ENCODE measurements around the gene CNKSR3. TPM values are rescaled to one million over a fixed set of nuclear protein-coding genes. Genes with fewer than 3 reads are reported as not detected.

The CNKSR3 gene
- total and polyA plus RNA-seq, 8 donors, result 1.2 to 40.0 (median 6.2) TPM

- Histone ChIP-seq H3K9me3 (no peaks in the 10 kb centered on the region), H3K36me3 (no peaks in the 10 kb centered on the region), H3K4me3 (no peak overlapping the region), H3K4me1 (peaks cover 0 to 12% (median 0%) of the 10 kb centered on the region in 4 donors), H3K27me3 (no peaks in the 10 kb centered on the region), H3K27ac (no peak overlapping the region)
- DNase-seq, result peak in 1 of 2 donors; percentile 63
- TF ChIP-seq CTCF (IDR thresholded peaks at IDR 0.05) (no peak), EP300 (IDR thresholded peaks at IDR 0.05) (no peak), POLR2A (IDR thresholded peaks at IDR 0.05) (no peak), POLR2AphosphoS5 (IDR thresholded peaks at IDR 0.05) (no peak)
- WGBS, 5 donors, result 54 to 76% (median 58%) methylated on average over 7 of the region's 7 CpGs
- intact Hi-C loops (cut with DNase I; ENCODE audit: low total_unique reads), result no loop called here
These were observed 44.7 kb upstream of the CNKSR3 start for GRCh38 chr6:154555073-154555677.

- Histone ChIP-seq H3K27ac (no peak overlapping the region), H3K36me3 (no peaks in the 10 kb centered on the region), H3K4me3 (no peak overlapping the region), H3K4me1 (peaks cover 0 to 12% (median 0%) of the 10 kb centered on the region in 4 donors), H3K27me3 (no peaks in the 10 kb centered on the region), H3K9me3 (no peaks in the 10 kb centered on the region)
- 75 to 93% (median 92%) methylated on average over 6 of the region's 6 CpGs for WGBS, 5 donors
- TF ChIP-seq POLR2AphosphoS5 (IDR thresholded peaks at IDR 0.05), result no peak
- no peak for TF ChIP-seq POLR2A (IDR thresholded peaks at IDR 0.05)
- no peak for TF ChIP-seq CTCF (IDR thresholded peaks at IDR 0.05)
- no peak for DNase-seq
- intact Hi-C loops (cut with DNase I; ENCODE audit: low total_unique reads), result no loop called here
These were observed 44.0 kb upstream of the CNKSR3 start for GRCh38 chr6:154554491-154554890.

- no peak overlapping the region for H3K27ac ChIP-seq
- DNase-seq, result no peak
- no peak overlapping the region for H3K4me3 ChIP-seq
- H3K36me3 ChIP-seq, result no peaks in the 10 kb centered on the region
- no peaks in the 10 kb centered on the region for H3K9me3 ChIP-seq
- peaks cover 0 to 22% (median 12%) of the 10 kb centered on the region in 4 donors for H3K4me1 ChIP-seq
- H3K27me3 ChIP-seq, result no peaks in the 10 kb centered on the region
- intact Hi-C loops (cut with DNase I; ENCODE audit: low total_unique reads), result no loop called here
- TF ChIP-seq CTCF (IDR thresholded peaks at IDR 0.05), result no peak
- TF ChIP-seq POLR2AphosphoS5 (IDR thresholded peaks at IDR 0.05), result no peak
- no peak for TF ChIP-seq POLR2A (IDR thresholded peaks at IDR 0.05)
- TF ChIP-seq EP300 (IDR thresholded peaks at IDR 0.05), result no peak
These were observed 40.3 kb upstream of the CNKSR3 start for GRCh38 chr6:154550779-154551178.

- Histone ChIP-seq H3K36me3 (no peaks in the 10 kb centered on the region), H3K27ac (no peak overlapping the region), H3K4me3 (no peak overlapping the region), H3K9me3 (no peaks in the 10 kb centered on the region), H3K4me1 (peaks cover 0 to 15% (median 9%) of the 10 kb centered on the region in 4 donors), H3K27me3 (no peaks in the 10 kb centered on the region)
- 91 to 96% (median 94%) methylated on average over 6 of the region's 6 CpGs for WGBS, 5 donors
- intact Hi-C loops (cut with DNase I; ENCODE audit: low total_unique reads), result no loop called here
- DNase-seq, result no peak
- TF ChIP-seq EP300 (IDR thresholded peaks at IDR 0.05) (no peak), CTCF (IDR thresholded peaks at IDR 0.05) (no peak), POLR2A (IDR thresholded peaks at IDR 0.05) (no peak), POLR2AphosphoS5 (IDR thresholded peaks at IDR 0.05) (no peak)
These were observed 38.7 kb upstream of the CNKSR3 start for GRCh38 chr6:154549179-154549578.
